Endothelial cell (in vitro differentiated cells): ENCODE results near the gene NF1. TPM values are rescaled to one million over a fixed set of nuclear protein-coding genes. Genes with fewer than 3 reads are reported as not detected.

Source experiments
- DNase-seq: peaks from one replicate; pipeline ENCODE4 v3.0.0; 2021; ENCODE audit warnings: low spot score
- H3K27ac Mint-ChIP-seq: one replicate; pipeline ENCODE4 v1.8.0; 2021; ENCODE audit warnings: mixed read lengths, inconsistent platforms; ENCODE audit not compliant: unreplicated experiment
- H3K27me3 Mint-ChIP-seq: one replicate; pipeline ENCODE4 v1.8.0; 2021; ENCODE audit warnings: mild to moderate bottlenecking, moderate library complexity, mixed read lengths, inconsistent platforms; ENCODE audit not compliant: unreplicated experiment
- H3K36me3 Mint-ChIP-seq: one replicate; pipeline ENCODE4 v1.8.0; 2021; ENCODE audit warnings: mild to moderate bottlenecking, low read depth, mixed read lengths, inconsistent platforms; ENCODE audit not compliant: unreplicated experiment
- H3K4me1 Mint-ChIP-seq: one replicate; pipeline ENCODE4 v1.8.0; 2021; ENCODE audit warnings: mild to moderate bottlenecking, mixed read lengths, inconsistent platforms; ENCODE audit not compliant: unreplicated experiment
- H3K4me3 Mint-ChIP-seq: one replicate; pipeline ENCODE4 v1.8.0; 2021; ENCODE audit warnings: mild to moderate bottlenecking, mixed read lengths, inconsistent platforms; ENCODE audit not compliant: unreplicated experiment
- H3K9me3 Mint-ChIP-seq: one replicate; pipeline ENCODE4 v1.8.0; 2021; ENCODE audit warnings: mixed read lengths, inconsistent platforms; ENCODE audit not compliant: unreplicated experiment
- total RNA-seq: library from RNA; stranded (reverse); fragmentation: NEBNext Ultra II Directional; extraction: Animal tissue kit (Norgen Biotek cat#: 25700); gene quantifications from one replicate; pipeline ENCODE4 v1.2.1, GENCODE V29; 2021; ENCODE audit not compliant: unreplicated experiment
- TF ChIP-seq, protein P1 (sequence below): fragments of 200-600 bp; sonication (generic); IDR thresholded peaks from one replicate; pipeline ENCODE4 v1.5.0; 2021; ENCODE audit warnings: antibody characterized with exemption; ENCODE audit not compliant: unreplicated experiment

NF1 gene
- total RNA-seq, 1 donor from 2014 or later, result 52.7 TPM

DNA sequence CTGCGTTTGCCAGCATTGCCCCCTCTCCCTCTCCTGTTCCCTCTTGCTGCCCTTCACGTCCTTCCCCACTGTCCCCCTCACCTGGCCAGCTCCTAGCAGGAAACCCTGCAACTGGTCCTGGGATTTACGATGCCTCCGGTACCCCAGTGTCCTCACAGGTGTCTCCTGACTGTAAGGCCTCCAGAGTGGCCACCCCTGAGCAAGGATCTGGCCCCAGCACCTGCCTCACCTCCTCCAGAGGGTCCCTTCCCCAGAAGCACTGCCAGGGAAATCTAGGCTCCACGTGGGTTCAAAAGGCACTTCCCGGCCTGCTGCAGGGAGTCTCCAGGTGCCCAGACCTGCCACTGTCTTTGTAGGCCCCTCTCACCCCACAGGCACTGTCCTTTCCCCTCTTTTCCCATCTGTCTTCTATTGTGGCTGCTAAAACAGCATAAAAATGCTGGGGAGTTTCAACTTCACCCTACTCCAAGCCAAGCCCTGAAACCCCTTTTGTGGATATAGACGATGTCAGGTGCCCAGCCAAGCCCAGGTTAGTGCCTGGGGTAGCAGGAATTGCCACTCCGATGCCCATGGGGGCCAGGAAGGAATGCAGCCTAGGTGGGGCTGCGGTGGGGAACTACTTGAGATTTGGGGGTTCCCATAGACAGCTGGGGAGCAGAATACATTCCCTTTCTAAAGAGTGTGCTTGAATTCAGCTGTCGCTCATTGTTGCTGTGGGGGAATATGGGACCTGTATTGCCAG lies 322.4 kb downstream of the NF1 start:
- no peak for DNase-seq
- peaks cover 2% of the 10 kb centered on the region for H3K27me3 Mint-ChIP-seq
- H3K36me3 Mint-ChIP-seq, result no peaks in the 10 kb centered on the region
- no peaks in the 10 kb centered on the region for H3K9me3 Mint-ChIP-seq
- H3K27ac Mint-ChIP-seq, result no peak overlapping the region
- TF ChIP-seq, protein P1, sequence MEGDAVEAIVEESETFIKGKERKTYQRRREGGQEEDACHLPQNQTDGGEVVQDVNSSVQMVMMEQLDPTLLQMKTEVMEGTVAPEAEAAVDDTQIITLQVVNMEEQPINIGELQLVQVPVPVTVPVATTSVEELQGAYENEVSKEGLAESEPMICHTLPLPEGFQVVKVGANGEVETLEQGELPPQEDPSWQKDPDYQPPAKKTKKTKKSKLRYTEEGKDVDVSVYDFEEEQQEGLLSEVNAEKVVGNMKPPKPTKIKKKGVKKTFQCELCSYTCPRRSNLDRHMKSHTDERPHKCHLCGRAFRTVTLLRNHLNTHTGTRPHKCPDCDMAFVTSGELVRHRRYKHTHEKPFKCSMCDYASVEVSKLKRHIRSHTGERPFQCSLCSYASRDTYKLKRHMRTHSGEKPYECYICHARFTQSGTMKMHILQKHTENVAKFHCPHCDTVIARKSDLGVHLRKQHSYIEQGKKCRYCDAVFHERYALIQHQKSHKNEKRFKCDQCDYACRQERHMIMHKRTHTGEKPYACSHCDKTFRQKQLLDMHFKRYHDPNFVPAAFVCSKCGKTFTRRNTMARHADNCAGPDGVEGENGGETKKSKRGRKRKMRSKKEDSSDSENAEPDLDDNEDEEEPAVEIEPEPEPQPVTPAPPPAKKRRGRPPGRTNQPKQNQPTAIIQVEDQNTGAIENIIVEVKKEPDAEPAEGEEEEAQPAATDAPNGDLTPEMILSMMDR, result no peak
- H3K4me3 Mint-ChIP-seq, result no peak overlapping the region
- H3K4me1 Mint-ChIP-seq, result no peaks in the 10 kb centered on the region

DNA sequence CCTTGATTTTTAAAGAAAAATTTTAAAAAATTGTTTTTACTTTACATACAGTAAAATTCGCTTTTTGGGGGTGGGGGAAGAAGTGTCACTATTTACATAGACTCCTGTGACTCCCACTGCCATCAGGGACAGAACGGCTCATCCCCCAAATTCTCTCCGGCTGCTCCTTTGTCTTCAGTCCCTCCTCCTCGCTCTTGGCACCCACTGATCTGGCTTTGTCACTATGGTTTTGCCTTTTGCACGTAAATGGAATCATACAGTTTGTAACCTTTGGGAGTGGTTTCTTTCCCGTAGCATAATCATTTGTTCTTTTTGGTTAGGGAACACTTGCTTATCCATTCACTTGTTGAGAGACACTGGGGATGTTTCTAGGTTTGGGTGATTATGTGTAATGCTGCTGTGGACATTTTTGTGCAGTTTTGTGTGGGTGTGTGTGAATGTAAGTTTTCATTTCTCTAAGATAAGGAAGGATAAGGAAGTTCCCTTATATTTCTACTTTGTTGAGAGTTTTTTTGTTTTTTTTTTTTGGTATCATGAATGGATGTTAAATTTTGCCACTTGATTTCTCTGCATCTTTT lies 324.1 kb downstream of the NF1 start:
- no peaks in the 10 kb centered on the region for H3K4me1 Mint-ChIP-seq

DNA sequence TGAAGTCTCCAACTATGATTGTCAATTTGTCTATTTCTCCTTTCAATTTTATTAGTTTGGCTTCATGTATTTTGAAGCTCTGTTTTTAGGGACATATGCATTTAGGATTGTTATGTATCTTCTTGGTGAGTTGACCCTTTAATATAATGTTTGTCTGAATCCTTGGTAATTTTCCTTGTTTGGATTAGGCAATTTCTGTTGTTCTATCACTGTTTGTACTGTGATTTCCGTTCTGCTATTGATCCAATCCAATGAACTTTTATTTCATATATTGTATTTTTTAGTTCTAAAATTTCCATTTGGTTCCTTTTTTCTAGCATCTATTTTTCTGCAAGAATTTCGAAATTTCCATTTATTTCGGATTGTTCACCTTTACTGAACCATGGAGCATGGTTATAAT lies 327.7 kb downstream of the NF1 start:
- H3K9me3 Mint-ChIP-seq, result no peaks in the 10 kb centered on the region
- no peak for DNase-seq
- no peak overlapping the region for H3K27ac Mint-ChIP-seq
- H3K36me3 Mint-ChIP-seq, result peaks cover 3% of the 10 kb centered on the region
- no peaks in the 10 kb centered on the region for H3K4me1 Mint-ChIP-seq
- peaks cover 2% of the 10 kb centered on the region for H3K27me3 Mint-ChIP-seq
- no peak overlapping the region for H3K4me3 Mint-ChIP-seq
- TF ChIP-seq, protein P1, result no peak

More for the DNA sequence above, 324.1 kb downstream of the NF1 start:
- TF ChIP-seq, protein P1, result no peak
- Mint-ChIP-seq H3K27ac (no peak overlapping the region), H3K36me3 (no peaks in the 10 kb centered on the region), H3K9me3 (no peaks in the 10 kb centered on the region), H3K27me3 (no peaks in the 10 kb centered on the region), H3K4me3 (no peak overlapping the region)
- DNase-seq, result no peak

DNA sequence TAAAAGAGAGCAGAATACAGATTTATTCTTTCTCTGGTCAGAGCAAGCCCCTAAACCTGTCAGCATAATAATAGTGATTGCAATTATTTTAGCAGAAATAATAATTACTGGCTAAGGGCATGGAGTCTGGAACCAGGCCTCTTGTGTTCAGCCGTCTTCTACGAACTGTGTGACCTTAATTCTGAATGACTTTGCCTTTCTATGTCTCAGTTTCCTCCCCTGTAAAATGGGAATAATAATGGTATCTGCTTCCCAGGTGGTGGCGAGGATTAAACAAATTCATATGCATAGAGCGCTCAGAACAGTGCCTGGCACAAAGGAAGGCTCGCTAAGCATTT lies 330.1 kb downstream of the NF1 start:
- Mint-ChIP-seq H3K27me3 (peaks cover 2% of the 10 kb centered on the region), H3K27ac (no peak overlapping the region), H3K4me1 (no peaks in the 10 kb centered on the region), H3K4me3 (no peak overlapping the region), H3K36me3 (peaks cover 3% of the 10 kb centered on the region), H3K9me3 (no peaks in the 10 kb centered on the region)
- DNase-seq, result no peak
- TF ChIP-seq, protein P1, result no peak
